Small intestine (tissue), 7 donors: ENCODE data around the gene MIS18A. TPM values are rescaled to one million over a fixed set of nuclear protein-coding genes. Genes with fewer than 3 reads are reported as not detected.

Source experiments
- DNase-seq, 2 donors: peaks; one replicate each; pipeline versions ENCODE4 v3.0.0 to v3.0.0-alpha.2; 2013
- FAIRE-seq: peaks from 2 replicates; lab custom pipeline; 2012; peaks lifted over from hg19 to GRCh38; lab: Jason Lieb, UNC
- H3K27ac ChIP-seq, 3 donors: one replicate each; pipeline ENCODE4 v1.5.1; 2013; ENCODE audit warnings: low read length in 2 of 3, mild to moderate bottlenecking in 2 of 3, control low read depth in 1 of 3, inconsistent platforms in 1 of 3, low read depth in 1 of 3, moderate library complexity in 1 of 3
- H3K27me3 ChIP-seq, 3 donors: one replicate each; pipeline ENCODE4 v1.6.1; 2013; ENCODE audit warnings: low read length in 3 of 3, inconsistent platforms in 1 of 3; ENCODE audit not compliant: control insufficient read depth in 3 of 3, insufficient read depth in 3 of 3
- H3K36me3 ChIP-seq, 3 donors: one replicate each; pipeline ENCODE4 v1.6.1; 2013; ENCODE audit warnings: low read length in 3 of 3, inconsistent platforms in 1 of 3, low read depth in 1 of 3, mild to moderate bottlenecking in 1 of 3, moderate library complexity in 1 of 3; ENCODE audit not compliant: control insufficient read depth in 3 of 3, insufficient read depth in 2 of 3
- H3K4me1 ChIP-seq, 3 donors: one replicate each; pipeline ENCODE4 v1.6.1; 2013; ENCODE audit warnings: low read length in 2 of 3, inconsistent platforms in 1 of 3, low read depth in 1 of 3, mild to moderate bottlenecking in 1 of 3, moderate library complexity in 1 of 3; ENCODE audit not compliant: control insufficient read depth in 3 of 3, insufficient read depth in 2 of 3
- H3K4me3 ChIP-seq, 3 donors: one replicate each; pipeline ENCODE4 v1.5.1; 2013; ENCODE audit warnings: low read length in 3 of 3, control low read depth in 1 of 3, inconsistent platforms in 1 of 3, low read depth in 1 of 3, mild to moderate bottlenecking in 1 of 3, moderate library complexity in 1 of 3
- H3K9me3 ChIP-seq, 2 donors: one replicate each; pipeline ENCODE4 v1.6.1; 2013; ENCODE audit warnings: low read depth in 1 of 2, low read length in 1 of 2; ENCODE audit not compliant: control insufficient read depth in 2 of 2, insufficient read depth in 1 of 2
- WGBS, 3 donors: extraction: QIAGEN DNeasy Blood & Tissue Kit; methylation state at CpG; one replicate each; pipeline ENCODE4 v1.1.7; 2013; 5-methylcytosine and 5-hydroxymethylcytosine counted together
- polyA plus RNA-seq, 4 donors: library from polyadenylated mRNA; stranded (reverse) in 3 of 4; unstranded in 1 of 4; fragments of 200-250 nt in 3 of 4; fragments of 120-200 nt in 1 of 4; gene quantifications; one replicate each; pipeline versions ENCODE4 v1.2.1 to v1.2.3, GENCODE V29; 2013
- donor health status: healthy with polysubstance abuse.
- donor health status: control.
- donor health status: control.
- donor health status: Bipolar disorder and iron deficiency.
- donor health status: healthy.

MIS18A gene
- polyA plus RNA-seq, 4 donors = 3.4 to 18.1 (median 9.6) TPM

GRCh38 chr21:32226444-32226843 is 52.4 kb downstream of the MIS18A start:
- DNase-seq (no peak), FAIRE-seq (peak; percentile 74)
- no peaks in the 10 kb centered on the region for H3K4me1 ChIP-seq
- no peaks in the 10 kb centered on the region for H3K36me3 ChIP-seq
- H3K27me3 ChIP-seq = no peaks in the 10 kb centered on the region
- H3K27ac ChIP-seq = no peak overlapping the region
- H3K9me3 ChIP-seq = no peaks in the 10 kb centered on the region
- no peak overlapping the region for H3K4me3 ChIP-seq
- WGBS, 3 donors = 67 to 75% (median 74%) methylated on average over 1 of the region's 1 CpG

Other genes with a start within 250 kb of the MIS18A start
- 1 to 10 TPM in 1 of 4 donors, under 1 TPM in 1, not detected in 2; 0.13 to 8.5 TPM for gene MRAP, start 19.8 kb upstream of the MIS18A start, polyA plus RNA-seq
- gene URB1, start 114.0 kb upstream of the MIS18A start, polyA plus RNA-seq = 1 to 10 TPM in 2 of 4 donors, under 1 TPM in 2; 0.67 to 8.5 (median 3.4) TPM
- 10 to 100 TPM in 3 of 4 donors, under 1 TPM in 1; 0.58 to 33.5 (median 16.1) TPM for gene EVA1C, start 133.7 kb upstream of the MIS18A start, polyA plus RNA-seq